Glomerular visceral epithelial cell (primary cell): ENCODE data around the gene ASL.
"Not testable (repeated sequence)": the region's sequence is repeated elsewhere in the genome, so short reads cannot be mapped to it uniquely, and the experiment has no call there.

Source experiments
- DNase-seq: peaks from one replicate; pipeline ENCODE4 v3.0.0-alpha.2; 2016; ENCODE audit errors: extremely low spot score

The ASL gene

DNA sequence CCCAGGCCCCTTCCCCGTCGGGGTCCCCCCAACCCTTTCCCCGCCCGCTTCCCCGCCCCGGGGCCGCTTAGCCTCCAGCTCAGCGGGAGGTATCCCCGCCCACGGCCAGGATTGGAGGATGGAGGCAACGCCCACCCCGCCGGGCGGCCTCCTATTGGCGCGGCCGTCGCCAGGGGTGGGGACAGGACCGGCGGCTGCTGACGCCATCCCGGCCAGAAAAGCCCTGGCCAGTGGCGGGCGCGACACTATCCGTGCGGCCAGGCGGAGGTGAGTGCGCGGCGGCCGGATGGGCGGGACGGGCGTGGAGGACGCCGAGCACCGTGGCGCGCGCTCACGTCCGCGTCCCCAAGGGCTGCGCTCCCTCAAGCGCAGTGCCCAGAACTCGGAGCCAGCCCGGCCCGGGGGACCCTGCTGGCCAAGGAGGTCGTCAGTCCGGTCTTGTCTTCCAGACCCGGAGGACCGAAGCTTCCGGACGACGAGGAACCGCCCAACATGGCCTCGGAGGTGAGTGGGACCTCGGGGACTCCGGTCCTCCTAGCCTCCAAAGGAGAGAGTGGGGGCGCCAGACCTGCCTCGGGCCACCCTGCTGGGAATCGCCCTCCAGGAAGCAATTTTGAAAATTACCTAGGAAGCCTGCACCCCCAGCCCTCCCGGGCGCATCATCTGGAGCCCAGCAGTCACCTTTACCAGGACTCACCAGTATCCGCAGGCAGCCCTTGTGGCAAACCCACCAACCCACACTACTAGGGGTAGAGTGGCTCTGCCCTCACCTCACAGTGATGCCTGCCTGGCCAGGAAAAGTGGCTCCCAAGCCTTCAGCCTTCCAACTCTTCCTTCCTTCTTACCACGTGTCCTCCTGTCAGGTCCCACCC, at the start of gene ASL:
TSS of gene ASL (plus strand) at position 230 of the 872 bp plus-strand sequence. CDS start at position 493, 263 bp downstream.
- DNase-seq: peak; percentile 90

DNA sequence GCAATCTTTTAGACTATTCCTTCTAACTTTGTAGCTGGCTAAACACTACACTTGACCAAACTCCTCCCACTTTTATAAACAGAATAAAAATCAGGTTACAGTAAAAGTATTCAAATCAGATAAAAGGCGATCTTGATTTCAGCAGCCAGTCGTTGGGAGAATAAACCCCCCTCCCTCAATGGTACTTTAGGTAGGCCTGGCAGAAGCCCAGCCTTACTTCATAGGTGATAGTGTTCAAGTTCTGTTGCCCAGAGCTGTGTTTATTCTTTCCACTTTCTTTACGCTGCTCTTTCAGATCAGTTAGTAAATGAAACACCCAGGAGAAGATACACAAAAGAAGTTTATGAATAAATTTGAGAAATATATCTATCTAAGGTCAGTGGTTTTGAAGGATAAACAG, 47.3 kb upstream of the ASL start:
- DNase-seq: not testable (repeated sequence)

DNA sequence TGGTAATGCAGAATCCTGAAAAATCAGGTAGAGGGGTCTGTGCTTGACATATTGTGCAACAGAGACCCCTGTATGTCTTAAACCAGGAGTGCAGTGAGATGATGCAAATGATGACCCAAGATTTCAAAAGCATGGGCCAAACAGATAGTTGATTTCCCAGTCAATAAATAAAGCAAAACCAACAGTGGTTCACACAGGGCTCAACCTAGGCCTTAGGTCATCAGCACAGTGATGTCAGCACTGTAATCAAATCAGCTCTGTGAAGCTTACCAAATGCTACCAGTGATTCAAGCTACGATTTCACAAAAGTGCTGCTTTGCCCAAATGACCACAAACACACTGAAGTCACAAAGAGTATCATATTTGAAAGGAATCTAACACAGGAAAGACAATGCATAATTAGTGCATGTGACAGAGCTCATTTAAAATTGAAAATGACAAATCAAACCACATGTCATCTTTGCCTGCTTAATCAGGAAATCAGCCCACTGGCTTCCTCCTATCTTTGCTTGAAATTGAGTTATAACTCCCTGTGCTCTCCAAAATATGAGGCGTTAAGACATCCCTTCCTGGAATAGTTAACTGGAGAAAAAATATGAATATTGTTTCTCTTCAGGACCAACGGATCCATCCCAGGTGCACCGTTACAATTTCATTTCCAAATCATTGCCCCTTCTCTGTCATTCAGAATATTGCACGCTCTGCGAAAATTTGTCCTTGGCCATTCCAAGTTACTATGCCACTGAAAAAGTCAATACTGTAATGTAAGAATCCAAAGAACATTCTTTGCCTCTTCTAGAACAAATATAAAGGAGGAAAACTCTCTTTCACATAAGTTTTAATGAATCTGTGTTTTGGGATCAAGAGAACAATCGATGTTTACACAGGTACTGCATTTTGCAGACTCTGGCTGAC, 41.9 kb upstream of the ASL start:
- DNase-seq: no peak

DNA sequence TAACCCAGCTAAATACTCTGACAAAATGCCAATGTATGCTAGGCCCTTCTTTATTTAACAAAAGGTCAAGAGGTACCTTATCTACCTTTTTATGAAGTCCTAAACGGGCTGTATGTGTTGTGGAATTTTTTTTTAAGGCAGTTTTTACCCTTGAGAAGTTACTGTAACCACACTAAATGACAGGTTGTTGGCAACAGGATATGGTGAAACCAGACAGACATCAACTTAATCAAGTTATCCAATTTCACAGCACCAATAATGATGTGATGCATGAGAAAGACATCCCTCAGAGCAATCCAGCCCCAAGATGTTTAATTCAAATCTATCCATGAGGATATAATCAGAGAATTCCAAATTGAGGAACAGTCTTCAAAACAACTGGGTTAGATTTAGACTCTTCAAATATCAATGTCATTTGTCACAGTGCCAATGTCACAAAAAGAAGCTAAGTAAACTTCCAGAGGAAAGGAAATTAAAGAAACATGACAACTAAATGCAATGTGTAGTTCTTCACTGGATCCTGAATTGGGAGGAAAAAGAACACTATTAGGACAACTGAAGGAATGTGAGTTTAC, 41.1 kb upstream of the ASL start:
- not testable (repeated sequence) for DNase-seq

DNA sequence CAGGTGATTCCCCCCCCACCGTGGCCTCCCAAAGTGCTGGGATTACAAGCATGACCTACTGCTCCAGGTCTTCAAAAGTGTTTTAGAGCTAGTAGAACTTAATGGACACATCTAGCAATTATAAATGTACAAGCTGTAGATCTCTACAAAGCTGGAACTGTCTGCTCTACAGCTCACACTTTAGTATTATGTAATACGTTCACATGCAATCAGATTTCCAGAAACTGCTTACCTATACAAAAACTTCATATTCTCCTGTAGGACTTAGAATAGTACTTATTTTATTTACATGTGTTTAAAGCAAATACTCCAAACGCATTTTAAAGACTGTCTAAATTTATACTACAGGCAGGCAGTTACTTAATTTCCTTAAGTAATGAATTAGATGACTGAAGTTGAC, 39.2 kb upstream of the ASL start:
- DNase-seq: no peak

DNA sequence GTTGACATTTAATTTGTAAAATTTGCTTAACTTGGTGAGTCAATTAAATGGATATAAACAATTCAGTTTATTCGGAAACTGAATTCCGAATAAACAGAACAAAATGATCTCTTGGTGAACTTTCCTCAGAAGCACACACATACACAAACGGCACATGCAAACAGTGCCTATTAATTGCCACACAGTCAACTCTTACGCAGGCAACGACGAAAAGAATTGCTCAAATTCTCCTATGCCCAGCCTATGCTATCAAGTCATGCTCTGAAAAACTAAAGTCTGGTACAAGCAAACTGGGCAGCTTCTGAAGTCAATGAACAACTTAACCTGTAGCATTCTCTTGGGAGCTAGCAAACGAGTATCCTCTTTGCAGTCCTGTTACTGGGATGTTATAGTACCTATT, 38.8 kb upstream of the ASL start:
- DNase-seq: no peak

DNA sequence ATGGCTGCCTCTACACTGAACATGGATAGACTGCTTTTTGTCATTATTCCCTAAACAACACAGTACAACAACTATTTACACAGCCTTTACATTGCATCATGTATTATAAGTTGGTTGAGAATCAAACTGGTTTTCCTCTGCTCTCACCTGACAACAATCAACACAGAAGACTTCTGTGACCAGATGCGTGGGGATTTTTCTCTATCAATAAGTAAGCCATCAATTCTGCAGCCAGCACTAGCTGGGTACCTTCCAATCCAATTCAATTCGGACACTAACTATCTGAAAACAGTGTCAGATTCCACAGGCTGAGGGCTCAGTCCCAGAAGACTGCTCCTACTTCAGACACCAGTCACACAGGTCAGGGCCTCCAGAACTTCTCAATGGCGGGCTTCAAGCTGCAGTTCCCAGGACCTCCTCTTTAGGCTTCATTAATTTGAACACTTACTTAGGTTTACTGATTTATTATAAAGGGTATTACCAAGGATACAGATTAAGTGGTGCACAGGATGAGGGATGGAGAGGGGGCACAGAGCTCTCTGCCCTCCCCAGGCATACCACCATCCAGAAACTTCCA, 36.4 kb upstream of the ASL start:
- DNase-seq: no peak

DNA sequence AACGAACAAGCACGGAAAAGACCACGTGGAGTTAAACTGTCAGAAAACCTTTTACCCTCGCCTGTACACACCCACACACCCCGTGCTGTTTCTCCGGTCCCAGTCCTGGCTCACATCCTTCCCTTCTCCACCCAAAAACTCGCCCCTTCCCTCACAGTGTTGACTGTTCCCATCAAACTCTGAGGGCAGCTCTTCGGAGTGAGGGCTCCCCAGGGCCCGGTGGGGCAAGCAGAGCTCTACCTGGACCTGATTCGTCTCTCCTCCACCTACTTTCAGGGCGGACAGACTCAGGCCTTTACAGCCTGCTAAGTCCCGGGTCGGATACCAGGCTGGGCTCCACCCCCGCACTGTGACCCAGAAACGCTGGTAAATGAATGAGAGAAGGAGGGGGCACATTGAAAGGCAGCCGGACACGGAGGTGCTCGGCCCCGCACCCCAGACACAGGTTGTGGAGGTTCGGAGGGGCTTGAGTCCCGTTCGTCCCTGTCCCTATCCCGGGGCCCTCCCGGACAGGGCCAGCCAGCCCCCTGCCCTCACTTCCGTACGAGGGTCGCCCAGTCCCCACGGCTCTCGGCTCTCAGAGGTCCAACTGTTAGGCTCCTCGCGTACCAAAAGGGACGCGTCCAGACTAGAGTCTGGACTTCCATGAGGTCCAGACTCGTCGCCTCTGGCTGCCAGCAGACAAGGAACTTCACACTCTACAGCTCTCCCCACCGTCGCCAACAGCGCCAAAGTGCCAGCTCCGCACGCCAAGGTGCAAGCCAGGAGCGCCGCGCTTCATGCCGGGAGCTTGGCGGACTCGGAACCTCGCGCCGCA, 31.7 kb upstream of the ASL start:
- peak; percentile 29 for DNase-seq

DNA sequence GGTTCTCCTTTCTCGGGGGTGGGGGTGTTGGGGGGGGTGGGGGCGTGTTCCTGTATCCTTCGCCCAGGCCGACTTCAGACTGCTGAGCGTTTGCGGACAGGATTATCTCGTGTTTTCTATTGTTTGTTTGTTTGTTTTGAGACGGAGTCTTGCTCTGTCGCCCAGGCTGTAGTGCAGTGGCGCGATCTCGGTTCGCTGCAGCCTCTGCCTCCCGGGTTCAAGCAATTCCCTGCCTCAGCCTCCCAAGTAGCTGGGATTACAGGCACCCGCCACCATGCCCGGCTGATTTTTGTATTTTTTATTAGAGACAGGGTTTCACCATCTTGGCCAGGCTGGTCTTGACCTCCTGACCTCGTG, 31.1 kb upstream of the ASL start:
- DNase-seq: not testable (repeated sequence)

DNA sequence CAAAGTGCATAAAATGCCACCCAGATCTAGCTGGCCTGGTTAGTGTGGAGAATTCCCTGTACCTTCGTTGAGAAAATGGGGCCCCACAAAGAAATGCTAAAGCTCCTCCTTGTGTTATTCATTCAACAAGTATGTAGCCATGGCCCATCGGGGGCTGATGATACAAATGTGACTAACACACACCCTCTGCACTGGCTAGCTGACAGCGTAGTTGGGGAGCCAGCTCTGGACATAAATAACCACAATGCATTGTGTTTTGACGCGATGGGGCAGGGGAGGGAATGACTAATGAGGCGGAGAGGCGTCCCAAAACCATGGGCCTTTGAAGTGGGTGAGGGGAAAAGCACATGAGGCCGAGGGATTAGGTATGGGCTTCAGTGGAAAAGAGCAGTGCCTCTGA, 28.2 kb upstream of the ASL start:
- peak; percentile 82 for DNase-seq

DNA sequence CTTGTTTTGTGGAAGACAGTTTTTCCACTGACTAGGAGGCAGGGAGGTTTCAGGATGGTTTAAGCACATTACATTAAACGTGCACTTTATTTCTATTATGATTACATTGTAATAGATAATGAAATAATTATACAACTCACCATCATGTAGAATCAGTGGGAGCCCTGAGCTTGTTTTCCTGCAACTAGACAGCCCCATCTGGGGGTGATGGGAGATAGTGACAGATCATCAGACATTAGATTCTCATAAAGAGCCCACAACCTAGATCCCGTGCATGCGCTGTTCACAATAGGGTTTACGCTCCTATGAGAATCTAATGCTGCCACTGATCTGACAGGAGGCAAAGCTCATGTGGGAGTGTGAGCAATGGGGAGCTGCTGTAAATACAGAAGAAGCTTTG, 25.7 kb upstream of the ASL start:
- not testable (repeated sequence) for DNase-seq

DNA sequence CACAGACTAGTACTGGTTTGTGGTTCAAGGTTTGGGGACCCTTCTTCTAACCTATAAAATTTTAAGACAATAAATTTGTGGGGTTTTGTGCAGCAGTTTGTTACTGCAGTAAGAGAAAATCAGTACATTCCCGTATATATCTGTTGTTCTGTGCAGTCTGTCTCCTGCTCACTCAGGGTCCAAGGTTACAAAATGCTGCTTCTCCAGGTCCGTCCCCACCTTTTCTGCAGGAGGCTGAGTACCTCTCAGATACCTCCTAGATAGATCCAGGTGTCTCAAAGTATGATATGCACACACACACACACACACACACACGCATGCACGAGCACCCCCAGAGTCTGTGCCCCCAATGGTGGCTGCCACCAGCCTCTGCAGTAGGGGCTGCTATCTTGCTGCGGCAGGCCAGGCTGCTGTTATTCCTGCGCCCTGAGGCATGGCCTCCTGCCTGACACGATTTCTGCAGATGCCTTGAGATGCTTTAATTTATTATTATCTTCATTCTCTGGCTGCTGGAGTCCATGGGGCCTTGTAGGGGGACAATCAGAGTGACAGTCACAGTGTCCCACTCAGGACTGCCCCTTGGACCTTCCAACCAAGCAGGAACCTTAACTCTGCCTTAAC, 25.2 kb upstream of the ASL start:
- no peak for DNase-seq

DNA sequence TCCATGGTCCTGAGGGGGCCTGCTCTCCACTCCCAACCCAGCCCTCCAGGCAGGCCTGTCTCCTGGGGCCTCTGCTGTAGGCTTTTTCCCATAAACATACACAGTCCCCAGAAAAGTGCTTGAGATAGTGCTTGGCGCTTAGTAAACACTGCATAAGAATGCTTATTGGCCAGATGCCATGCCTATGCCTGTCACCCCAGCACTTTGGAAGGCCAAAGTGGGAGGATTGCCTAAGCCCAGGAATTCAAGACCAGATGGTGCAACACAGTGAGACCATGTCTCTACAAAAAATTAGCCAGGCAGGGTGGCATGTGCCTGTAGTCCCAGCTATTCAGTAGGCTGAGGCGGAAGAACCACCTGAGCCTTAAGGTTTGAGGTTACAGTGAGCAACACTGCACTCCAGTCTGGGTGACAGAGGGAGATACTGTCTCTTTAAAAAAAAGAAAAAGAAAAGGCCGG, 24.6 kb upstream of the ASL start:
- DNase-seq: peak; percentile 85

DNA sequence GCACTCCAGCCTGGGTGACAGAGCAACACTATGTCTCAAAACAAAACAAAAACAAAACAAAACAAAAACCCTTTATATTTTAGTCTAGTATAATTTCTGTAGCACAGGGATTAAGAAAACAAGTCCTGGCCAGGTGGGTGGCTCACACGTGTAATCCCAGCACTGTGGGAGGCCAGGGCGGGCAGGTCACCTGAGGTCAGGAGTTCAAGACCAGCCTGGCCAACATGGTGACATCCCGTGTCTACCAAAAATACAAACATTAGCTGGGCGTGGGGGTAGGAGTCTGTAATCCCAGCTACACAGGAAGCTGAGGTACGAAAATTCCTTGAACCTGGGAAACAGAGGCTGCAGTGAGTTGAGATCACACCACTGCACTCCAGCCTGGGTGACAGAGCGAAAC, 23.2 kb upstream of the ASL start:
- no peak for DNase-seq

DNA sequence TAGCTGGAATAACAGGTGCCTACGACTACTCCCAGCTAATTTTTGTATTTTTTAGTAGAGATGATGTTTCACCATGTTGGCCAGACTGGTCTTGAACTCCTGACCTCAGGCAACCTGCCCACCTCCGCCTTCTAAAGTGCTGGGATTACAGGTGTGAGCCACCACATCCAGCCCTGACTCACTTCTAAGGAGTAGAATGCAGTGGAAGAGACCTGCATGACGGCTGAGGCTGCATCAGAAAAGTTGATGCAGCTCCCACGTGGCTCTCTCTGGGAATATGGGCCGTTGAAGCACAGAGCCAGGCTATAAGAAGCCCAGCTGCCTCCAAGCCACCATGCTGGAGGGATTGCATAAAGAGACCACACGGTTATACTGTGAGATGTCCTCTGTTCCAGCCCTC, 21.6 kb upstream of the ASL start:
- DNase-seq: no peak

DNA sequence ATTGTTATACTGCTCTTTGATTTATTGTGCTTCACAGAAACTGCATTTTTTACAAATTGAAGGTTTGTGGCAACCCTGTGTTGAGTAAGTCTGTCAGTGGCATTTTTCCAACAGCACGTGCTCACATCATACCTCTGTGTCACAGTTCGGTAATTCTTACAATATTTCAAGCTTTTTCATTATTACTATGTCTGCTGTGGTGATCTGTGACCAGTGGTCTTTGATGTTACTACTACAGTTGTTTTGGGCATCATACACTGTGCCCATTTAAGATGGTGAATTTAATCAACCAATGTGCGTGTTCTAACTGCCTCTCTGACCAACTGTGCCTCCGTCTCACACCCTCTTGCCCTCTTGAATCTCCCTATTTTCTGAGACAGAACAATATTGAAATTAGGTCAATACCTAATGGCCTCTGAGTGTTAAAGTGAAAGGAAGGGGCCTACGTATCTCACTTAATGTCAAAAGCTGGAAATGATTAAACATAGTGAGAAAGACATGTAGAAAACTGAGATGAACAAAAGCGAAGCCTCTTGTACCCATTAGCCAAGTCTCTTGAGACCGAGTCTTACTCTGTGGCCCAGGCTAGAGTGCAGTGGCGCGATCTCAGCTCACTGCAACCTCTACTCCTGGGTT, 20.2 kb upstream of the ASL start:
- DNase-seq: peak; percentile 34

DNA sequence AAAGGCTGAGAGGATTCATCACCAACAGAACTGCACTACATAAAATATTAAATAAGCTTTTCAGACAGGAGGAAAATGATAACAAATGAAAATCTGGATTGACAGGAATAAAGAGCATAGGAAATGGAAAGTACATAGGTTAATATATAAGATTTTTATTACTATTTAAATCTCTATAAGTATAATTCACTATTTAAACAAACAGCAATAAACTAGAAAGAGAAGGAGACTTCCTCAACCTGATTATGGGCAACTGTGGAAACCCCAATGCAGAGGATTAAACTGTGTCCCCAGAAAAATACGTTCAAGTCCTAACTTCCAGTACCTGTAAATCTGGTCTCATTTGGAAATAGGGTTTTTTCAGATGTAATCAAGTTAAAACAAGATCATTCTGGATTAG, 14.8 kb upstream of the ASL start:
- DNase-seq: no peak

DNA sequence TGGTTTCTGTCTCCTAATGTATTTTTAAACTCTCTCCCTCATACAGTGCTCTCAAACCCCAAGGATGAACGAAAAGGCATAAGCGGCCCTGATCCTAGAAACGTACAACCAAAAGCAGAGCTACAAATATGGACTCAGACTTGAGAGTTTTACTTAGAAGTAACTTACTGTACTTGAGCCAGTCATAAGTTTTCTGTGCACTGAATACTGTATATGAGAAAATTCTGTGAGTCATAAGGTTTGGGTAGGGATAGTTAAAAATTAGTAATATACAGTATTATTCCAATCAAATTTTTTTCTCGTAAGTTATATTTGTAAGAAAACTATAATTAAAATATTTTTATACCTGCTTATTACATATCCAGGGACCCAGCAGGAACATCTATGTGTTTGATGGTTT, 5.9 kb upstream of the ASL start:
- no peak for DNase-seq

DNA sequence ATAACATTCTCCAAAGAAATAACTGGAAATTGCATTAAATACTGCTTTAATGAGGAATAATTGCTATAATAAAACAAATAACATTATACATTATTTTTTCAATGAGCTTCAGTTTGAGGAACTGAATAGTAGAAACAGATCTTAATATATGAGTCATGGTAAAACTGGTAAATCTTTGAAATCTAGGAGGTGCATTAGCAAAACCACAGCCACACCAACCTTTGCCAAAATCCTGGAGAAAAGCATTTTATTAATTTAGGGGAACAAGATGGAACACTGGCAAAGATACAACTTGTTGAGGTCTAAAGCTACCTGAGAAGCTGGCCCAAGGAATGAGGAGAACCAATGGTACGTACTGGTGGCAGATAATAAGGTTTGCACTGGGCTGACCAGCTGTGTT, 5.4 kb upstream of the ASL start:
- no peak for DNase-seq

DNA sequence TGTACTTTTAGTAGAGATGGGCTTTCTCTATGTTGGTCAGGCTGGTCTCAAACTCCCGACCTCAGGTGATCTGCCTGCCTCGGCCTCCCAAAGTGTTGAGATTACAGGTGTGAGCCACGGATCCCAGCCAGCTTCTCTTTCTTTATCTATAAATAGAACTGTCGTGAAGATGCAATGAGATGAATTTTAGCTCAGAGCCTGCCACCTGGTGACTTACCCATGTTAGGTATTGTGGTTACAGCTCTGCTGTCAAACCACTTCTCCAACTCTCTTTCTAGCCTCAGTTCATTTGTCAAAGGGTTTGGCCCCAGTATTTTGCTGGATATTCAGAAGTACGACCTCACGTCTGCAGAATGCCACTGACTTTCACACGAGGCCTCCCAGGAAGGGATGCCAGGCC, 3.4 kb upstream of the ASL start:
- DNase-seq: peak; percentile 34
